HepG2 (cell line): ENCODE data around the gene VAMP5. TPM values are rescaled to one million over a fixed set of nuclear protein-coding genes. Genes with fewer than 3 reads are reported as not detected.

Source experiments
- FOXA3 ChIP-seq: IDR thresholded peaks from 2 replicates; pipeline ENCODE4 v1.6.1; 2016; ENCODE audit warnings: missing genetic modification reagents, missing compliant biosample characterization
- FOXP4 ChIP-seq: sonication (generic); formaldehyde crosslinking; IDR thresholded peaks from 2 replicates; pipeline ENCODE4 v1.4.0; 2020; ENCODE audit warnings: missing genetic modification reagents
- IRF9 ChIP-seq: sonication (generic); formaldehyde crosslinking; IDR thresholded peaks from 2 replicates; pipeline ENCODE4 v1.8.0; 2022; ENCODE audit warnings: missing genetic modification reagents, mild to moderate bottlenecking, borderline replicate concordance
- KDM2A ChIP-seq: sonication (generic); formaldehyde crosslinking; IDR thresholded peaks from 2 replicates; pipeline ENCODE4 v1.4.0; 2020; ENCODE audit warnings: low read depth, missing genetic modification reagents, borderline replicate concordance
- KDM5B ChIP-seq: sonication (generic); formaldehyde crosslinking; IDR thresholded peaks from 2 replicates; pipeline ENCODE4 v1.4.0; 2020; ENCODE audit warnings: missing genetic modification reagents, mild to moderate bottlenecking, borderline replicate concordance
- KLF11 ChIP-seq: IDR thresholded peaks from 2 replicates; pipeline ENCODE4 v1.6.1; 2016; ENCODE audit warnings: missing compliant biosample characterization
- PAX8 ChIP-seq: sonication (generic); formaldehyde crosslinking; IDR thresholded peaks from 2 replicates; pipeline ENCODE4 v1.8.0; 2022; ENCODE audit warnings: mild to moderate bottlenecking, missing genetic modification reagents, borderline replicate concordance
- PRDM15 ChIP-seq: sonication (generic); formaldehyde crosslinking; IDR thresholded peaks from 2 replicates; pipeline ENCODE4 v1.4.0; 2020; ENCODE audit warnings: missing genetic modification reagents
- PTBP1 ChIP-seq: fragments of 200-400 bp; formaldehyde crosslinking; IDR thresholded peaks from 2 replicates; pipeline ENCODE4 v1.6.1; 2018; ENCODE audit warnings: low read length, low read depth; ENCODE audit not compliant: poor library complexity, severe bottlenecking
- SRSF1 ChIP-seq: fragments of 200-400 bp; formaldehyde crosslinking; optimal IDR thresholded peaks from 2 replicates; pipeline ENCODE3; 2017; ENCODE audit warnings: mild to moderate bottlenecking, low read depth, low read length, moderate library complexity
- TERF1 ChIP-seq: sonication (generic); formaldehyde crosslinking; IDR thresholded peaks from 2 replicates; pipeline ENCODE4 v1.8.0; 2022; ENCODE audit warnings: mild to moderate bottlenecking, missing genetic modification reagents, moderate library complexity
- ZBTB7A ChIP-seq: sonication (generic); formaldehyde crosslinking; IDR thresholded peaks from 2 replicates; pipeline ENCODE4 v1.8.0; 2022; ENCODE audit warnings: mild to moderate bottlenecking, missing genetic modification reagents
- ZNF280D ChIP-seq: sonication (generic); formaldehyde crosslinking; IDR thresholded peaks from 2 replicates; pipeline ENCODE4 v1.5.1; 2020; ENCODE audit warnings: mild to moderate bottlenecking, missing genetic modification reagents
- ZNF292 ChIP-seq: sonication (generic); formaldehyde crosslinking; IDR thresholded peaks from 2 replicates; pipeline ENCODE4 v1.8.1; 2022; ENCODE audit warnings: mild to moderate bottlenecking, low read depth, missing genetic modification reagents, borderline replicate concordance
- ZNF605 ChIP-seq: sonication (generic); formaldehyde crosslinking; IDR thresholded peaks from 2 replicates; pipeline ENCODE4 v1.8.0; 2022; ENCODE audit warnings: mild to moderate bottlenecking, missing genetic modification reagents
- ZNF790 ChIP-seq: sonication (generic); formaldehyde crosslinking; IDR thresholded peaks from 2 replicates; pipeline ENCODE4 v1.8.0; 2022; ENCODE audit warnings: missing genetic modification reagents, mild to moderate bottlenecking, borderline replicate concordance
- polyA plus RNA-seq, 8 experiments: library from polyadenylated mRNA; depleted of rRNA in 3 of 8; stranded (reverse) in 7 of 8; unstranded in 1 of 8; fragments of >200 nt; fragmentation: Illumina TruSeq in 4 of 8; extraction: Trizol in 4 of 8; gene quantifications; 2 replicates each; pipeline versions ENCODE4 v1.2.1 to v1.2.3, GENCODE V29; 2011 to 2016; ENCODE audit warnings: low read depth in 4 of 8, missing spikeins in 1 of 8, mixed read lengths in 1 of 8; ENCODE audit not compliant: insufficient read depth in 1 of 8
- total RNA-seq, 5 experiments: library from RNA; depleted of rRNA; stranded (reverse); fragments of >200 nt; fragmentation: Illumina TruSeq; extraction: Trizol; gene quantifications; 2 replicates each; pipeline ENCODE4 v1.2.3, GENCODE V29; 2016; ENCODE audit warnings: low read depth in 1 of 5

Gene VAMP5
- total and polyA plus RNA-seq, 2 of the 13 experiments (the other 11 are each of a cell fraction or from before 2014, with no cell fraction given), result 7.2 to 56.7 TPM

- TF ChIP-seq PRDM15 (CRISPR knock-in tag), result no peak
- 0 out of 2 replicates have a peak, but pooled peaks have one; percentile 81 for TF ChIP-seq PAX8
- peak; percentile 97 for TF ChIP-seq ZNF605 (CRISPR knock-in tag)
- peak; percentile 40; the same call in 1 of the 2 replicates for TF ChIP-seq ZNF292 (CRISPR knock-in tag)
- peak; percentile 89 for TF ChIP-seq ZNF790 (CRISPR knock-in tag)
- peak; percentile 91; the same call in 1 of the 2 replicates for TF ChIP-seq KDM2A
- TF ChIP-seq IRF9 (CRISPR knock-in tag), result peak; percentile 74; the same call in 1 of the 2 replicates
- no peak for TF ChIP-seq TERF1
- peak; percentile 67; the same call in 1 of the 2 replicates for TF ChIP-seq KLF11
- no peak for TF ChIP-seq ZBTB7A
- peak; percentile 94 for TF ChIP-seq KDM5B (CRISPR knock-in tag)
- peak; percentile 30 for TF ChIP-seq SRSF1
- peak; percentile 70 for TF ChIP-seq FOXA3 (CRISPR knock-in tag)
- no peak for TF ChIP-seq PTBP1
- peak; percentile 80; the same call in 1 of the 2 replicates for TF ChIP-seq ZNF280D (CRISPR knock-in tag)
- TF ChIP-seq FOXP4 (CRISPR knock-in tag), result peak; percentile 68; the same call in 1 of the 2 replicates
Measured at GRCh38 chr2:85561280-85562212, 22.7 kb upstream of the VAMP5 start, which contains the start of gene GGCX (continued).
